AG04450 (cell line): Measurements from ENCODE around the gene PUM2. TPM values are rescaled to one million over a fixed set of nuclear protein-coding genes. Genes with fewer than 3 reads are reported as not detected.

Experiments
- CTCF ChIA-PET: fragments of 300-600, 350-600 bp; formaldehyde crosslinking; extraction: SDS; loops from one replicate; lab custom pipeline; 2022; ENCODE audit warnings: antibody characterized with exemption, inconsistent platforms; lab: Charles Lee
- POLR2A ChIA-PET: fragments of 350-600 bp; formaldehyde crosslinking; extraction: SDS; loops from one replicate; lab custom pipeline; 2021; ENCODE audit warnings: antibody characterized with exemption, inconsistent platforms; lab: Yijun Ruan, JAX
- DNase-seq: peaks from one replicate; pipeline ENCODE4 v3.0.0-alpha.2; 2011; ENCODE audit warnings: low read depth, low spot score
- H3K27ac ChIP-seq: one replicate; pipeline ENCODE4 v1.5.1; 2012; ENCODE audit warnings: low read depth, low read length, control low read depth
- H3K27me3 ChIP-seq: one replicate; pipeline ENCODE4 v1.6.0; 2012; ENCODE audit warnings: low read length; ENCODE audit not compliant: control insufficient read depth, insufficient read depth
- H3K4me3 ChIP-seq: 2 replicates; pipeline ENCODE4 v1.5.1; 2011; ENCODE audit warnings: mild to moderate bottlenecking, low read depth, low read length, control low read depth
- H3K9me3 ChIP-seq: 2 replicates; pipeline ENCODE4 v1.5.1; 2012; ENCODE audit warnings: low read length; ENCODE audit not compliant: control insufficient read depth, insufficient read depth
- CTCF ChIP-seq: IDR thresholded peaks from 2 replicates; pipeline ENCODE4 v1.5.1; 2011; ENCODE audit warnings: low read depth, low read length, control low read depth, inconsistent platforms
- polyA plus RNA-seq: library from polyadenylated mRNA; depleted of rRNA; stranded (reverse); fragments of >200 nt; gene quantifications from 2 replicates; pipeline ENCODE4 v1.2.3, GENCODE V29; 2011

The PUM2 gene
- polyA plus RNA-seq, 1 experiment, result 53.7 TPM

GRCh38 chr2:20231159-20231558 is 119.5 kb downstream of the PUM2 start:
- ChIA-PET CTCF (interaction anchor here (0.6 kb wide), 1 partner anchor 11 kb away, joined by 3 read pairs; no protein-coding TSS in a partner anchor), POLR2A (interaction anchor here (0.7 kb wide), 1 partner anchor 111 kb away, joined by 3 read pairs; no protein-coding TSS in a partner anchor)
- Histone ChIP-seq H3K4me3 (no peak overlapping the region), H3K27me3 (peaks cover 2% of the 10 kb centered on the region), H3K9me3 (no peaks in the 10 kb centered on the region), H3K27ac (no peak overlapping the region)
- DNase-seq, result no peak
- TF ChIP-seq CTCF, result no peak

- POLR2A ChIA-PET, result no interaction called here
- DNase-seq, result no peak
- no peaks in the 10 kb centered on the region for H3K9me3 ChIP-seq
- CTCF ChIA-PET, result no interaction called here
- no peak for TF ChIP-seq CTCF
- no peak overlapping the region for H3K4me3 ChIP-seq
- no peaks in the 10 kb centered on the region for H3K27me3 ChIP-seq
- H3K27ac ChIP-seq, result no peak overlapping the region
Measured at GRCh38 chr2:20230114-20230425, 120.6 kb downstream of the PUM2 start.

GRCh38 chr2:20229322-20230113 is 121.1 kb downstream of the PUM2 start:
- CTCF ChIA-PET, result no interaction called here
- POLR2A ChIA-PET, result no interaction called here
- no peak for TF ChIP-seq CTCF
- no peaks in the 10 kb centered on the region for H3K27me3 ChIP-seq
- no peak for DNase-seq
- no peaks in the 10 kb centered on the region for H3K9me3 ChIP-seq
- no peak overlapping the region for H3K4me3 ChIP-seq
- no peak overlapping the region for H3K27ac ChIP-seq

- no peak for DNase-seq
- Histone ChIP-seq H3K4me3 (no peak overlapping the region), H3K27me3 (no peaks in the 10 kb centered on the region), H3K27ac (no peak overlapping the region), H3K9me3 (no peaks in the 10 kb centered on the region)
- no peak for TF ChIP-seq CTCF
- ChIA-PET CTCF (no interaction called here), POLR2A (no interaction called here)
Measured at GRCh38 chr2:20227894-20228505, 122.6 kb downstream of the PUM2 start.

- ChIA-PET POLR2A (interaction anchor here (1.2 kb wide), 1 partner anchor 236 kb away, joined by 3 read pairs; the partner anchor contains the start of gene WDR35), CTCF (interaction anchor here (0.8 to 2.1 kb wide), 6 partner anchors 16 to 211 kb away, joined by 3 to 19 read pairs (median 8); no protein-coding TSS in a partner anchor)
- no peak for TF ChIP-seq CTCF
- H3K27ac ChIP-seq, result no peak overlapping the region
- H3K4me3 ChIP-seq, result no peak overlapping the region
- no peaks in the 10 kb centered on the region for H3K27me3 ChIP-seq
- no peak for DNase-seq
- H3K9me3 ChIP-seq, result no peaks in the 10 kb centered on the region
Measured at GRCh38 chr2:20226152-20226545, 124.5 kb downstream of the PUM2 start.
